K562 (cell line): ENCODE results near the gene DKC1. TPM values are rescaled to one million over a fixed set of nuclear protein-coding genes. Genes with fewer than 3 reads are reported as not detected.

Experiments used
- CAMTA2 ChIP-seq: fragments of 250-450 bp; sonication (Bioruptor Pico); conservative IDR thresholded peaks from 2 replicates; pipeline ENCODE4 v1.5.1; 2022
- DEAF1 ChIP-seq: fragments of 450-650 bp; formaldehyde crosslinking; IDR thresholded peaks from 2 replicates; pipeline ENCODE4 v1.4.0; 2020; ENCODE audit warnings: mild to moderate bottlenecking, moderate library complexity
- ELF1 ChIP-seq: fragments of 200-800 bp; sonication (Bioruptor generic); IDR thresholded peaks from 2 replicates; pipeline ENCODE4 v1.6.1; 2016; ENCODE audit warnings: missing genetic modification characterization, missing compliant biosample characterization
- EWSR1 ChIP-seq: fragments of 450-650 bp; IDR thresholded peaks from 2 replicates; pipeline ENCODE4 v1.6.1; 2018; ENCODE audit warnings: borderline replicate concordance, mild to moderate bottlenecking, low read depth, moderate library complexity; ENCODE audit not compliant: partially characterized antibody
- FOSL1 ChIP-seq: fragments of 200-800 bp; sonication (Bioruptor generic); conservative IDR thresholded peaks from 2 replicates; pipeline ENCODE4 v1.6.1; 2016; ENCODE audit warnings: missing genetic modification characterization, missing compliant biosample characterization
- KAT7 ChIP-seq: sonication (generic); formaldehyde crosslinking; IDR thresholded peaks from 2 replicates; pipeline ENCODE4 v1.8.0; 2022; ENCODE audit warnings: missing genetic modification reagents, mild to moderate bottlenecking, borderline replicate concordance
- NR0B1 ChIP-seq: fragments of 450-650 bp; IDR thresholded peaks from one replicate; pipeline ENCODE4 v1.6.1; 2018; ENCODE audit warnings: mild to moderate bottlenecking, moderate library complexity; ENCODE audit not compliant: partially characterized antibody
- NR4A1 ChIP-seq, 2 experiments: fragments of 250-450 bp in 1 of 2; fragments of 450-650 bp in 1 of 2; sonication (Bioruptor Pico) in 1 of 2; IDR thresholded peaks; 2 replicates each; pipeline versions ENCODE4 v1.4.0 to v1.6.1; 2016 to 2020; ENCODE audit warnings: mild to moderate bottlenecking in 2 of 2, missing compliant biosample characterization in 1 of 2, missing genetic modification characterization in 1 of 2, moderate library complexity in 1 of 2
- POLR2AphosphoS5 ChIP-seq: IDR thresholded peaks from 2 replicates; pipeline ENCODE4 v1.6.1; 2011; ENCODE audit warnings: mild to moderate bottlenecking, low read depth, low read length, moderate library complexity; ENCODE audit not compliant: control insufficient read depth, insufficient read depth
- RBM39 ChIP-seq: fragments of 200-400 bp; formaldehyde crosslinking; optimal IDR thresholded peaks from 2 replicates; pipeline ENCODE3; 2018; ENCODE audit warnings: low read depth, low read length
- SMAD2 ChIP-seq: fragments of 150-350 bp; IDR thresholded peaks from 2 replicates; pipeline ENCODE4 v1.6.1; 2014; ENCODE audit warnings: low read depth, mild to moderate bottlenecking, low read length
- SMARCA5 ChIP-seq: fragments of 450-650 bp; IDR thresholded peaks from 2 replicates; pipeline ENCODE4 v1.6.1; 2016
- SOX6 ChIP-seq: fragments of 450-650 bp; IDR thresholded peaks from 2 replicates; pipeline ENCODE4 v1.6.1; 2014; ENCODE audit warnings: mild to moderate bottlenecking
- STAG1 ChIP-seq: sonication (generic); formaldehyde crosslinking; IDR thresholded peaks from 2 replicates; pipeline ENCODE4 v1.5.0; 2020; ENCODE audit warnings: missing genetic modification reagents, borderline replicate concordance
- YBX1 ChIP-seq: fragments of 450-650 bp; IDR thresholded peaks from 2 replicates; pipeline ENCODE4 v1.7.1; 2016; ENCODE audit warnings: mild to moderate bottlenecking
- ZBTB12 ChIP-seq: fragments of 250-450 bp; sonication (Bioruptor Pico); IDR thresholded peaks from 2 replicates; pipeline ENCODE4 v1.4.0; 2020
- ZKSCAN3 ChIP-seq: fragments of 250-450 bp; sonication (Bioruptor Pico); IDR thresholded peaks from 2 replicates; pipeline ENCODE4 v1.4.0; 2020
- ZNF165 ChIP-seq: fragments of 250-450 bp; sonication (Bioruptor Pico); IDR thresholded peaks from 2 replicates; pipeline ENCODE4 v1.4.0; 2020; ENCODE audit warnings: borderline replicate concordance
- polyA plus RNA-seq, 8 experiments: library from polyadenylated mRNA; depleted of rRNA in 4 of 8; stranded (reverse) in 5 of 8; unstranded in 3 of 8; fragments of >200 nt; fragmentation: Nextera tagmentation in 2 of 8; fragmentation: Illumina TruSeq in 1 of 8; extraction: Ambion mirVana in 2 of 8; extraction: Trizol in 1 of 8; gene quantifications; 2 replicates each; pipeline versions ENCODE4 v1.2.1 to v1.2.3, GENCODE V29; 2011 to 2014; ENCODE audit warnings: inconsistent platforms in 1 of 8, missing spikeins in 1 of 8
- total RNA-seq, 7 experiments: library from RNA; depleted of rRNA in 6 of 7; stranded (reverse); fragments of >200 nt in 6 of 7; fragmentation: Illumina TruSeq in 2 of 7; extraction: Trizol in 2 of 7; gene quantifications; 2 replicates each; pipeline versions ENCODE4 v1.2.1 to v1.2.3, GENCODE V29; 2011 to 2021; ENCODE audit warnings: low replicate concordance in 1 of 7
- TF ChIP-seq, protein P1 (sequence below), 2 experiments: IDR thresholded peaks; 2 replicates each; pipeline ENCODE4 v1.6.1; 2012; ENCODE audit warnings: improper control_type of control experiment in 2 of 2, low read depth in 2 of 2, low read length in 2 of 2, borderline replicate concordance in 1 of 2
- TF ChIP-seq, protein P2 (sequence below), 2 experiments: fragments of 450-650 bp in 1 of 2; sonication (generic) in 1 of 2; formaldehyde crosslinking; conservative IDR thresholded peaks; 2 replicates each; pipeline versions ENCODE4 v1.4.0 to v1.8.1; 2020 to 2022; ENCODE audit warnings: mild to moderate bottlenecking in 1 of 2, missing genetic modification reagents in 1 of 2

Gene DKC1
- total and polyA plus RNA-seq, 9 of the 15 experiments (the other 6 are each of a cell fraction or from before 2014, with no cell fraction given) = 205 to 313 (median 219) TPM

GRCh38 chrX:154799556-154800348, 37.1 kb downstream of the DKC1 start (continued):
- TF ChIP-seq SMARCA5 = 0 out of 2 replicates have a peak, but pooled peaks have one; percentile 16
- TF ChIP-seq EWSR1 = no peak
- no peak for TF ChIP-seq STAG1
- 0 out of 2 replicates have a peak, but pooled peaks have one; percentile 66 for TF ChIP-seq KAT7 (CRISPR knock-in tag)
- TF ChIP-seq SOX6 = no peak
- no peak for TF ChIP-seq POLR2AphosphoS5
- no peak for TF ChIP-seq YBX1
- TF ChIP-seq SMAD2 = no peak
- no peak for TF ChIP-seq ZBTB12
- TF ChIP-seq ZKSCAN3 (CRISPR knock-in tag) = no peak
- TF ChIP-seq ZNF165 (CRISPR knock-in tag) = no peak
- no peak for TF ChIP-seq CAMTA2 (CRISPR knock-in tag)
- no peak for TF ChIP-seq FOSL1 (tag)
- TF ChIP-seq NR0B1 = no peak
- no peak for TF ChIP-seq RBM39
- no peak for TF ChIP-seq DEAF1 (CRISPR knock-in tag)
- TF ChIP-seq, protein P1, sequence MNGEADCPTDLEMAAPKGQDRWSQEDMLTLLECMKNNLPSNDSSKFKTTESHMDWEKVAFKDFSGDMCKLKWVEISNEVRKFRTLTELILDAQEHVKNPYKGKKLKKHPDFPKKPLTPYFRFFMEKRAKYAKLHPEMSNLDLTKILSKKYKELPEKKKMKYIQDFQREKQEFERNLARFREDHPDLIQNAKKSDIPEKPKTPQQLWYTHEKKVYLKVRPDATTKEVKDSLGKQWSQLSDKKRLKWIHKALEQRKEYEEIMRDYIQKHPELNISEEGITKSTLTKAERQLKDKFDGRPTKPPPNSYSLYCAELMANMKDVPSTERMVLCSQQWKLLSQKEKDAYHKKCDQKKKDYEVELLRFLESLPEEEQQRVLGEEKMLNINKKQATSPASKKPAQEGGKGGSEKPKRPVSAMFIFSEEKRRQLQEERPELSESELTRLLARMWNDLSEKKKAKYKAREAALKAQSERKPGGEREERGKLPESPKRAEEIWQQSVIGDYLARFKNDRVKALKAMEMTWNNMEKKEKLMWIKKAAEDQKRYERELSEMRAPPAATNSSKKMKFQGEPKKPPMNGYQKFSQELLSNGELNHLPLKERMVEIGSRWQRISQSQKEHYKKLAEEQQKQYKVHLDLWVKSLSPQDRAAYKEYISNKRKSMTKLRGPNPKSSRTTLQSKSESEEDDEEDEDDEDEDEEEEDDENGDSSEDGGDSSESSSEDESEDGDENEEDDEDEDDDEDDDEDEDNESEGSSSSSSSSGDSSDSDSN (IDR thresholded peaks at IDR 0.05; ENCODE audit: borderline replicate concordance in 1 of 2, low read depth in 2 of 2, low read length in 2 of 2) = no peak
- 0 out of 2 replicates have a peak, but pooled peaks have one; percentile 43 for TF ChIP-seq ELF1
- TF ChIP-seq, protein P2, sequence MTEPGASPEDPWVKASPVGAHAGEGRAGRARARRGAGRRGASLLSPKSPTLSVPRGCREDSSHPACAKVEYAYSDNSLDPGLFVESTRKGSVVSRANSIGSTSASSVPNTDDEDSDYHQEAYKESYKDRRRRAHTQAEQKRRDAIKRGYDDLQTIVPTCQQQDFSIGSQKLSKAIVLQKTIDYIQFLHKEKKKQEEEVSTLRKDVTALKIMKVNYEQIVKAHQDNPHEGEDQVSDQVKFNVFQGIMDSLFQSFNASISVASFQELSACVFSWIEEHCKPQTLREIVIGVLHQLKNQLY (CRISPR knock-in tag; conservative IDR thresholded peaks at IDR 0.05) = no peak
- no peak for TF ChIP-seq NR4A1 (CRISPR knock-in tag; IDR thresholded peaks at IDR 0.05)
- no peak for TF ChIP-seq NR4A1 (tag; IDR thresholded peaks at IDR 0.05)
